Neuron (in vitro differentiated cells): ENCODE results near the gene TMED4.
"Not testable (repeated sequence)": the region's sequence is repeated elsewhere in the genome, so short reads cannot be mapped to it uniquely, and the experiment has no call there.

Source experiments
- H2AFZ ChIP-seq: one replicate; pipeline ENCODE4 v1.6.1; 2013; ENCODE audit warnings: low read depth, mild to moderate bottlenecking, inconsistent platforms, low read length, moderate library complexity
- H3K27me3 ChIP-seq: one replicate; pipeline ENCODE4 v1.6.1; 2013; ENCODE audit warnings: low read length; ENCODE audit not compliant: insufficient read depth
- H3K36me3 ChIP-seq: one replicate; pipeline ENCODE4 v1.6.1; 2013; ENCODE audit warnings: low read length; ENCODE audit not compliant: insufficient read depth
- H3K4me1 ChIP-seq: one replicate; pipeline ENCODE4 v1.6.1; 2013; ENCODE audit warnings: low read length; ENCODE audit not compliant: insufficient read depth
- H3K4me3 ChIP-seq: 2 replicates; pipeline ENCODE4 v1.5.1; 2013; ENCODE audit warnings: mild to moderate bottlenecking, low read length, moderate library complexity
- H3K9me3 ChIP-seq: one replicate; pipeline ENCODE4 v1.6.1; 2013; ENCODE audit warnings: low read length

The TMED4 gene

GRCh38 chr7:44599222-44599621 lies 17.2 kb upstream of the TMED4 start:
- H3K4me1 ChIP-seq: no peaks in the 10 kb centered on the region
- no peaks in the 10 kb centered on the region for H3K27me3 ChIP-seq
- no peaks in the 10 kb centered on the region for H3K9me3 ChIP-seq
- no peaks in the 10 kb centered on the region for H3K36me3 ChIP-seq
- H3K4me3 ChIP-seq: no peak overlapping the region
- H2AFZ ChIP-seq: no peak overlapping the region

DNA sequence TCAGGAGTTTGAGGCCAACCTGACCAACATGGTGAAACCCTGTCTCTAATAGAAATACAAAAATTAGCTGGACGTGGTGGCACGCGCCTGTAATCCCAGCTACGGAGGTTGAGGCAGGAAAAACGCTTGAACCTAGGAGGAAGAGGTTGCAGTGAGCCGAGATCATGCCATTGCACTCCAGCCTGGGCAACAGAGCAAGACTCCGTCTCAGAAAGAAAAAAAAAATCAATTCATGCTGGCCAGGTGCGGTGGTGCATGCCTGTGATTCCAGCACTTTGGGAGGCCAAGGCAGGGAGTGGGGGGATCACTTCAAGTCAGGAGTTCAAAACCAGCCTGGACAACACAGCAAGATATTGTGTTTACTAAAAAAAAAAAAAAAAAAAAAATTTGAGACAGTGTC lies 15.2 kb upstream of the TMED4 start:
- H3K27me3 ChIP-seq, H2AFZ ChIP-seq, H3K9me3 ChIP-seq, H3K4me1 ChIP-seq, H3K4me3 ChIP-seq, H3K36me3 ChIP-seq: not testable (repeated sequence)

DNA sequence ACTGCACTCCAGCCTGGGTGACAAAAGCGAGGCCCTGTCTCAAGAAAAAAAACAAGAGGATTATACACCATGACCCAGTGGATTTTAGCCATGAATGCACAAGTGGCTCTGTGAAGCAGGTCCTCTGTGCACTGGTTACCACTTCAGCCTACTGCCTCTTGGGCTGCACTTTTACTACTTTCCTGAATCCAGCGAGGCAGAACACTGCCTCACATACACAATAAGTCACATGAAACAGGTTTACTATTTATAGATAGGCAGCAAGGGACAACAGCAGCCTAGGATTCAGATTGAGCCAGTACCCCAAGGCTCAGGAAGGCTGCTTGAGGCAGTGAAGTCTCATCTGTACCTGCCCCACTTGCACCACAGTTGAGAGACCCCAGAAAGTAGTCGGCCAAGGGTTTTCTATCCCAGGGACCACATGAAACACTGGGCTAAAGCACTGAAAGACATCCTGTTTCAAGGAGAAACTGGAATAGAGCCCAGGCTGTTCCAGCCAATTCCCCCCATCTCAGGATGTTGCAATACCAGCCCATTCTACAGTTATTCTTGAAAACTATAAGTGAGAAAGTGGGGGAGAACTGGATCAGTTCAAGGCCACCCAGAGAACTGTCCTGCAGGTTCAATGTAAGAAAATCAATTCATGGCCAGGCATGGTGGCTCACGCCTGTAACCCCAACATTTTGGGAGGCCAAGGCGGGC lies 14.1 kb upstream of the TMED4 start:
- H3K4me1 ChIP-seq: no peaks in the 10 kb centered on the region
- no peaks in the 10 kb centered on the region for H3K9me3 ChIP-seq
- H2AFZ ChIP-seq: no peak overlapping the region
- H3K27me3 ChIP-seq: no peaks in the 10 kb centered on the region
- no peaks in the 10 kb centered on the region for H3K36me3 ChIP-seq
- H3K4me3 ChIP-seq: no peak overlapping the region

GRCh38 chr7:44590910-44591309 lies 8.9 kb upstream of the TMED4 start:
- no peaks in the 10 kb centered on the region for H3K36me3 ChIP-seq
- no peaks in the 10 kb centered on the region for H3K4me1 ChIP-seq
- H3K27me3 ChIP-seq: no peaks in the 10 kb centered on the region
- no peaks in the 10 kb centered on the region for H3K9me3 ChIP-seq
- no peak overlapping the region for H3K4me3 ChIP-seq
- no peak overlapping the region for H2AFZ ChIP-seq

DNA sequence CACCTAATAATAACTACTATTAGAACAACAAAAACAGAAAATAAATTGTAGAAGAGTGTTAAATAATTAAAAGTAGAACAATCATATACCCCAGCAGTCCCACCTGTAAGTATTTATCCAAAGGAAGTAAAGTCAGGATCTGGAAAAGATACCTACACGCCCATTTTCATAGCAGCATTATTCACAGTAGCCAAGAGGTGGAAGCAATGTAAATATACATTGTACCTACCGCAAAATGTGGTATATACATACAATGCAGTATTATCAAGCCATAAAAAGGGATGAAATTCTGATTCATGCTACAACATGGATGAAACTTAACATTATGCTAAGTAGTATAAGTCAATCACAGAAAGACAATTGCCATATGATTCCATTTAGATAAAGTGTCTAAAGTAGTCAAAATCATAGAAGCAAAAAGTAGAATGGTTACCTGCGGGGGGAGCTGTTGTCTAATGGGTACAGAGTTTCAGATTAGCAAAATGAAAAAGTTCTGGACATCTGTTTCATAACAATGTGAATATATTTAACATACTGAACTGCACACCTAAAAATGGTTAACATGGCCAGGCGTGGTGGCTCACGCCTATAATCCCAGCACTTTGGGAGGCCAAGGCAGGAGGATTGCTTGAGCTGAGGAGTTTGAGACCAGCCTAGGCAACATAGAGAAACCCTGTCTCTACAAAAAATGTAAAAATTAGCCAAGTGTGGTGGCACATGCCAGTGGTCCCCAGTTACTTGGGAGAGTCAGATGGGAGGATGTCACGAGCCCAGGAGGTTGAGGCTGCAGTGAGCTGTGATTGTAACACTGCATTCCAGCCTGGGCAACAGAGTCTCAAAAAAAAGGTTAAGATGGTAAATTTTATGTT lies 6.0 kb upstream of the TMED4 start:
- Histone ChIP-seq H3K4me1 (no peaks in the 10 kb centered on the region), H2AFZ (no peak overlapping the region), H3K4me3 (no peak overlapping the region), H3K9me3 (no peaks in the 10 kb centered on the region), H3K27me3 (no peaks in the 10 kb centered on the region), H3K36me3 (no peaks in the 10 kb centered on the region)

DNA sequence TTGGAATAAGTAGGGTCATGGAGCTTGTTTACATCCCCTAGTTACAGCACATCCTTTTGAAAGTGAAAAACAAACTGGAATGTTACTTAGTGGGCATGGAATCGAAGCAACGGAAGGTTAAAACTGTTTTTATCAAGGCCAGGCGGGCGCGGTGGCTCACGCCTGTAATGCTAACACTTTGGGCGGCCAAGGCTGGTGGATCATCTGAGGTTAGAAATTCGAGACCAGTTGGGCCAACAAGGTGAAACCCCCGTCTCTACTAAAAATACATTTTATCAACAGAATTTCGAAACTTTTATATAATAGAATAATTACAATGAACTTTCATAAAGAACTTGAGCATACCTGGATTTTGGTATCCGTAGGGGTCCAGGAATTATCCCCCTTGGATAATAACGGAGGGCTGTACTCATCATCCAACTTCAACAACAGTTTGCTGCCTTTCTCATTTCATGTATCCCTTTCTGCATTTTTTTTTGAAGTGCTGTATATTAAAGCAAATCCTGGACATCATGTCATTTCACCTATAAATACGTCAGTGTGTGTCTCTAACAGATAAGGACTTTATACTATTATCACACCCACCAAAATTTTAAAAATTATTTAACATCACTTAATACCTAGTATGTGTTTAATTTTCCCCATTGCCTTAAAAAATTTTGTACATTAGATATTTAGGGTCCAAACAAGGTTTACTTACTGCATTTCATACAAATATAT lies 1.3 kb upstream of the TMED4 start:
- Histone ChIP-seq H3K27me3 (no peaks in the 10 kb centered on the region), H2AFZ (no peak overlapping the region), H3K4me3 (peak overlapping the region; percentile 86), H3K9me3 (no peaks in the 10 kb centered on the region), H3K4me1 (peaks cover 10% of the 10 kb centered on the region), H3K36me3 (peaks cover 18% of the 10 kb centered on the region)

DNA sequence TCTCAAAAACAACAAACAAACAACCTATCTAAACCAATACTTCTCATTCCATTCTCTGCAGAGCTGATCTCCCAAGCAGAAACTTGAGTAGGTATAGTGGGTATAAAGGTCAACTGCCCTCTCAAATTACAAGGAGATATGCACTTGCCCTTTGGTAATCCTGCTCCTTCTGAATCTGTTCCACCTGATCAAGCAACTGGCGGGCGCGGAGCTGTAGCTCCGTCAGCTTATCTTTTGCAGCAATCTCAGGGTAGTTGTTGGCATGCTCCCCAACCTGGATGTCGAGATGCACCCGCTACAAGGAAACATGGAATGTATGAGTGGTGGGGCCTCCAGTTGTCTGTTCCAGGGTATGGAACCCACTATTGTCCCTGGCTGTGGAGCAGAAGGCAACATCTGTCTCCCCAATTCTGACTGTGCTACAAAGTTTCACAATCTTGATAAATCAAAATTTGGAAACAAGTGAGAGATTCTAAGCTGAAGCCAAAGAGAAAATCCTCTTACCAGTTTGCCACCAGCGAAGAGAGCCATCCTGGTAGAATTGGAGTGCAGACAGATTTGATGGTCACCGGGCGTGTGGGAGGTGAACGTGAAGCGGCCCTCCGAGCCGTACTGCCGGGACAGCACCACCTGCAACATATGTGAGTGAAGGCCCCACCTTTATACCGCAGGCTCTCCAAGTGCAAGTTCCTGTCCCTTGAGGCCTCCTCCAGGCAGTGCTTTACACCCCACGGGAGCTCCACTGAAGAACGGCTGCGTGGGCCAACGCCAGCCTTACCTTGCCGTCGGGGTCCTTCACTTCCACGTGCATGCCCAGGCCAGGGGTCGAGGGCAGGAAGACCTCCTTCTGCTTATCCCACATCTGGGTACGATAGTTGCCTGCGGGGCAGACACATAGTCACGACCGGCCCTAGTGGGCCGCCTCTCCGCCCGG lies 819 bp downstream of the TMED4 start:
- no peaks in the 10 kb centered on the region for H3K9me3 ChIP-seq
- H3K36me3 ChIP-seq: peaks cover 27% of the 10 kb centered on the region
- H3K4me1 ChIP-seq: peaks cover 10% of the 10 kb centered on the region
- H3K4me3 ChIP-seq: peak overlapping the region; percentile 86
- no peaks in the 10 kb centered on the region for H3K27me3 ChIP-seq
- no peak overlapping the region for H2AFZ ChIP-seq

DNA sequence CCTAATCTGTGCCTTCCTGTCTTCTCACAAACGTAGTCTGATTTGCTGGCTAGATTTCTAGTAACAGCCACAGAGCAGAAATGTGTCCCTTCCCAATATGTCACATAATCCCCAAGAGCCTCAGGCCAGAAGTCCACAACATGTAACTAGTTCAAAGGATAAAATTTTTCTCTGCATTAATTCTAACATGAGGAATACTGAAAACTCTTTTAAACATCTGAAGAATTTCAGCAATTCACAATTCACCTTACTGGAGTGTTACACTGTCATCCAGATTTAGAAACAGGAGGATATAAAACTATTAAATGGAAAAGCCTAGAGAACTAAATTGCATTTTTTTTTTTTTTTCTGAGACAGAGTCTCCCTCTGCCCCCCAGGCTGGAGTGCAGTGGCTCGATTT lies 5.8 kb downstream of the TMED4 start:
- Histone ChIP-seq H3K4me1 (peaks cover 25% of the 10 kb centered on the region), H3K9me3 (no peaks in the 10 kb centered on the region), H3K27me3 (no peaks in the 10 kb centered on the region), H3K4me3 (no peak overlapping the region), H3K36me3 (peaks cover 56% of the 10 kb centered on the region), H2AFZ (no peak overlapping the region)

- H3K36me3 ChIP-seq: peaks cover 61% of the 10 kb centered on the region
- no peak overlapping the region for H2AFZ ChIP-seq
- no peaks in the 10 kb centered on the region for H3K27me3 ChIP-seq
- peak overlapping the region; percentile 91 for H3K4me3 ChIP-seq
- no peaks in the 10 kb centered on the region for H3K9me3 ChIP-seq
- peaks cover 19% of the 10 kb centered on the region for H3K4me1 ChIP-seq
Observed at GRCh38 chr7:44575054-44575453, 7.0 kb downstream of the TMED4 start.

DNA sequence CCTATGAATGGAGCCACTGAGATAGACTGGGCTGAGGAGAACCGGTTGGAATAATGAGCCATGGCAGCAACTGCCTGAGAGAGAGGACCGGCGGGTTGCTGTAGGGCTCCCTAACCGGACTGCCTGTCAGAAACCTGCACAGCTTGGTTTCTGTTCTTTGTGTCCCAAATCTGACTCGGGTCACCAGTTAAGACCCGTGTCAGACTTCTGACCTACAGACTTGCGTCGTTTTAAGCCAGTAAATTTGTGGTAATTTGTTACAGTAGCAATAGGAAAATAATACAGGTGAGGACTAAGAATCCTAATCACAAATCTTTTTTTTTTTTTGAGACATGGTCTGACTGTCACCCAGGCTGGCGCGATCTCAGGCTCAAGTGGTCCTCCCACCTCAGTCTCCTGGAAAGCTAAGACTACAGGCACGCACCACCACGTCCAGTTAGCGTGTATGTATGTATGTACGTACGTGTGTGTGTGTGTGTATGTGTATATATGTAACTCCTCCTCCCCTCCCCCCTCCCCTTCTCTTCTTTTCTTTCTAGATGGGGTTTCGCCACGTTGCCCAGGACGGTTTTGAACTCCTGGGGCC lies 7.7 kb downstream of the TMED4 start:
- Histone ChIP-seq H3K36me3 (peaks cover 61% of the 10 kb centered on the region), H3K4me1 (peaks cover 19% of the 10 kb centered on the region), H3K27me3 (no peaks in the 10 kb centered on the region), H3K9me3 (no peaks in the 10 kb centered on the region), H3K4me3 (peak overlapping the region; percentile 91), H2AFZ (no peak overlapping the region)

DNA sequence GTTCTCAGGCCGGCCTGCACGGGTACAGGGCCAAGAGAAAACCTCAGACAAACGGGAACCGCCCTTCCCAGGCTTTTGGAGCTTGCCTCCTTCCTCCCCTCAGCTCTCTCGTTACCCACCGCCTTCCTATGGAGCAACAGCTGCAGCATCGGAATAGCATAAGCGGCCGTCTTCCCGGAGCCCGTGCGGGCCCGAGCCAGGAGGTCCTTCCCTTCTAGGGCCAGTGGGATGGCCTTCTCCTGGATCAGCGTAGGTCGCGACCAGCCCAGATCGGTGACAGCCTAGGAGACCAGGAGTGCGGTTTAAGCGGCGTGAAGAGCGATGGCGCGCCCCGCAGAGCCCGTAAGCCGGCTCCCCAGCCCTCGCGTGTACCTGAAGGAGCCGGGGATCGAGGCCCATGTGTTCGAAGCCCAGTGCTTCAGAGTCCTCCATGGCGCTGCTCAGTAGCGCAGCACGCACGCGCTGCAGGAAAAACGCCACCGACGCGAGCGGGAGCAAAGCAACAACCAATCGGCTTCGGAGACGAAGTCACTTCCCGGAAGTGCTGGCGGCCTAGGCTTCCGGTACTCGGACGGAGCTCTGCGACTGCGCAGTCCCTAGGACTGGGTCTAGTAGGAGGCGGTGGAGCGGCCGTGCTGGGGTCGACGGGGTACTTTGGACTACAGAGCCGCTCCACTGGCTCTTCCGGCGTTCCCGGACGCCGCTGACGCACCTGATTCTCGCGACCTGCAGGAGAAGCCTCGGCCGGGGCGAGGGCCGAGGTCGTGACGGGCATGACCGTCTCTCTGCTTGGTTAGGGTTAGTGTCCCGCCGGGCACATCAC lies 8.4 kb downstream of the TMED4 start, which contains the start of gene DDX56:
Gene DDX56, minus strand, starts transcription at position 445 of the 823 bp plus-strand sequence. Its CDS starts 13 bp downstream, at position 432.
- Histone ChIP-seq H3K4me1 (peaks cover 19% of the 10 kb centered on the region), H3K9me3 (no peaks in the 10 kb centered on the region), H3K4me3 (peak within 1 kb of the TSS; percentile 91), H3K36me3 (peaks cover 62% of the 10 kb centered on the region), H3K27me3 (no peaks in the 10 kb centered on the region), H2AFZ (peak within 1 kb of the TSS; percentile 11)
